HG03469 (cell line): ENCODE data around the gene FILIP1.
"Not testable (repeated sequence)": the region's sequence is repeated elsewhere in the genome, so short reads cannot be mapped to it uniquely, and the experiment has no call there.

Experiments
- ATAC-seq: cut with Tn5 transposase; IDR thresholded peaks from one replicate; pipeline ENCODE4 v1.9.1; 2021; ENCODE audit warnings: mild to moderate bottlenecking, moderate library complexity, moderate number of reproducible peaks; ENCODE audit not compliant: unreplicated experiment

The FILIP1 gene

GRCh38 chr6:75458895-75459294 is 34.7 kb downstream of the FILIP1 start:
- ATAC-seq = no peak

DNA sequence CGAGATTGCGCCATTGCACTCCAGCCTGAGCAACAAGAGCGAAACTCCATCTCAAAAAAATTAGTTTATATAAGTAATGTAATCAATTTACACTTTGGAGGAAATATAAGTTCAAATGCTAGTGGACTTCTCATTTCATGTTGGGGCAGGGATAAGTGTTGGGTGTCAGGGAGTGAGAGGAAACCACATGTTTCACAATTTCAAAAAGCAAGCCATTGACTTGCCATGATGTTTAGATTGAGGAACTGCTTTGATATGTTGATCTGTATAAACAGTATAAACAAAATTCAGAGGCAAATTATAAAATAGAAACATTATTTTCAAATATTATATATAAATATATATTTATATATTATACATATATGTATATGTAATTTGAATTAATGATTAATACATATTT is 42.7 kb downstream of the FILIP1 start:
- no peak for ATAC-seq

DNA sequence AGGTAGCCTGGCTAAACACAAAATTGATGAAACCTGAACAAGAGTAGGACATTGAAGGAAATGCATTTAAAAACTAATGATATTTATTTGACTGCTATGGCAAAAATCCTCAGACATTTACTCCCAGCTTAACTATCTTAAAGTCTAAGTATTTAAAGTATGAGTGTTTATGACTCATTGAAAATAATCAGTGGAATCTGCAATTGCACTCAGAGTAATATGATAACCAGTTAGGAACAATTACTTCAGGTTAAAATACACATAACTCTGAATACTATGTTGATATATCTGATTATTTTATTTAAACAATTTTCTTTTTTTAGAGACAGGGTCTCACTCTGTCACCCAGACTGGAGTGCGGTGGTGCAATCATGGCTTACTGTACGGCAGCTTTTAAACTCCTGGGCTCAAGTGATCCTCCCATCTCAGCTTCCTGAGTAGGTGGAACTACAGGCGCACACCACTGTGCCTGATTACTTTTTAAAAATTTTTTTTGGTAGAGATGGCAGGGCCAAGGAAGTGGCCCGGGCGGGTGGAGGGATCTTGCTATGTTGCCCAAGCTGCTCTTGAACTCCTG is 43.9 kb downstream of the FILIP1 start:
- ATAC-seq = no peak

GRCh38 chr6:75446241-75446880 is 47.2 kb downstream of the FILIP1 start:
- ATAC-seq = no peak

DNA sequence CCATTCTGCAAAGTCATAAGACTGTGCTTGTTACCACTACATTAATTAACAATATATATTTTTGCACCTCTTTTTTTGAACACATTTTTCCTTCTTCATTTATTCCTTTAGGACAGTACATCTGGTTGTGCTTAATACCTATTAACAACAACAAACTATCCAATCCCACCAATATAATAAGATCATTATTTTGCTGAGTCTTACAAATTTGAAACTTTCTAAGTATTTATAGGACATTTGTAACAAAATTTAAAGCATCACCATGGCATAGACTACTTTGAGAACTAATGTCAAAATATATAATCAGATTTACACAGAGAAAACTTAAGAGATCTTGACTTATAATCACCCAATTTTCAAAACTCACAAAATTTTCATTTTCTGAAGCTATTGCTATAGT is 47.9 kb downstream of the FILIP1 start:
- no peak for ATAC-seq

GRCh38 chr6:75444899-75445298 is 48.7 kb downstream of the FILIP1 start:
- no peak for ATAC-seq

DNA sequence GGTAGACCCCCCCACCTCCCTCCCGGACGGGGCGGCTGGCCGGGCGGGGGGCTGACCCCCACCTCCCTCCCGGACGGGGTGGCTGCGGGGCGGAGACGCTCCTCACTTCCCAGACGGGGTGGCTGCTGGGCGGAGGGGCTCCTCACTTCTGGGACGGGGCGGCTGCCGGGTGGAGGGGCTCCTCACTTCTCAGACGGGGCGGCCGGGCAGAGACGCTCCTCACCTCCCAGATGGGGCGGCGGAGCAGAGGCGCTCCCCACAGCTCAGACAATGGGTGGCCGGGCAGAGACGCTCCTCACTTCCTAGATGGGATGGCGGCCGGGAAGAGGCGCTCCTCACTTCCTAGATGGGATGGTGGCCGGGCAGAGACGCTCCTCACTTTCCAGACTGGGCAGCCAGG is 51.7 kb downstream of the FILIP1 start:
- ATAC-seq = not testable (repeated sequence)

GRCh38 chr6:75441479-75441878 is 52.1 kb downstream of the FILIP1 start:
- ATAC-seq = not testable (repeated sequence)

DNA sequence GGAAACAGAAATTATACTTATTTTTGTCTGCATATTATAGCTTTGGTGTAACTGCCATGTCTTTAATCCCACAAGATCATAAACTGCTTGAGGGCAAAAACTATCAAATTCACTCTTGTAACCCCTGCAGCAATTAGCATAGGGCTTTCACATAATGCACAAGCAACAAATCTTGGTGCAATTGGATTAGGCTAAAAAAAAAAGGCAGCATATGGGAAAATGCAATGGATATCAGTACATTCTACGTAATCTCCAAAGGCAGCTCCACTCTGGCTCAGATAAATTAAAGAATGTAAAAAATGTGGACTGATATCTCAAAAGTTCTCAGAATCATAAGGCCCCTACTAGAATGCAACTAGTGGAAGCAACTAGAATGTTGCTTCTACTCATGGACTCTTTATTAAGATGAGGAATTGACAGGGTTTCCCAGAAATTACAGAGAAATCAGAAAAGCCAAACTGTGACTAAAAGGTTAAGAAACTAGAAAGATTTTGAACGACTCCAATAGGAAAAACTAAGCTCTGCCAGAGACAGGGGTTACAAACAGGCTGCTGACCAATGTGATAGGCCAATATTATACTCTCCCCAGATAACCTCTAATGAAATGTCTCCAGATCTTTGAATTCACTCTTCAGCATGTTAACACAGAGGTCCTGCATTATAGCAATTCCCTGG is 55.0 kb downstream of the FILIP1 start:
- no peak for ATAC-seq

GRCh38 chr6:75438013-75438431 is 55.6 kb downstream of the FILIP1 start:
- ATAC-seq = no peak

DNA sequence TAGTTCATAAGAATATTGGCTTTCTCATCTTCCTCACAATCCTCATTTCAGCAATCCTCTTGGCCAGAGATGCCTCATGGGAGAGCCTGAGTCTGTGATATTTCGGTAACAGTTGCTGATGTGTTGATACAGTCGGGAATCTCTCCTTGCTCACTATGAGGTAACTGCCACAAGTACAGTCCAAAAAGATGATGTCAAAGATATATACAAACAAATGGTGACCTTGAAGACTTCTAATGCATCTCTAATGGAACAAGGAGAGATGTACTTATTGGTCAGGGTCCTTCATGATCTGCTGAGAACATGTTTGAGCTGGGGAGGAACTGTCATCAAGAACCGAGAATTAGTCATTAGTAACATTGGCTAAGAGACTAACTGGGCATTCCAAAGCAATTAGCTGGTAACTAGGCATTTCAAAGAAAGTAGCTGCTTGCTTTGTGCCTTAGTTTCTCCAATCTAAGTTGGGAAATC is 56.1 kb downstream of the FILIP1 start:
- no peak for ATAC-seq

DNA sequence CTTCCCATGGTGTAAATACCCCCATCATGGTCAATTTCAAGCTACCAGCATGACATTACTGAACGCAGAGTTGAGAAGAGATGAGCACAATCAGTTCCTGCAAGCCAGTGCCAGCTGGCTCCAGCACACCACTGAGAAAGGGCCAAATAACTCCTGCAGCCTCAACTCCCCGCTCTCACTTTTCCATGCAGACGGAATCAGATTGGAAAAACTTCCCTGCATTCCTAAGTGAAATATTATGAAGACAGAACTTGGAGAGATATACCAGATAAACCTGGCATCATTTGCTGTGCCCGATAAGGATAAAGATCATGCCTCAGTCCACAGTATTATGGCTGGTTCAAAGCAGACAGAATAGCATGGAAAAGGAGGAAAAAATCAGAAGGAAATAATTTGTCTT is 56.7 kb downstream of the FILIP1 start:
- no peak for ATAC-seq

DNA sequence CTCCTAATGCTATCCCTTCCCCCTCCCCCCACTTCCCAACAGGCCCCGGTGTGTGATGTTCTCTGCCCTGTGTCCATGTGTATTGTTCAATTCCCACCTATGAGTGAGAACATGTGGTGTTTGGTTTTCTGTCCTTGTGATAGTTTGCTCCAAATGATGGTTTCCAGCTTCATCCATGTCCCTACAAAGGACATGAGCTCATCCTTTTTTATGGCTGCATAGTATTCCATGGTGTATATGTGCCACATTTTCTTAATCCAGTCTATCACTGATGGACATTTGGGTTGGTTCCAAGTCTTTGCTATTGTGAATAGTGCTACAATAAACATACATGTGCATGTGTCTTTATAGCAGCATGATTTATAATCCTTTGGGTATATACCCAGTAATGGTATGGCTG is 60.8 kb downstream of the FILIP1 start:
- ATAC-seq = not testable (repeated sequence)

DNA sequence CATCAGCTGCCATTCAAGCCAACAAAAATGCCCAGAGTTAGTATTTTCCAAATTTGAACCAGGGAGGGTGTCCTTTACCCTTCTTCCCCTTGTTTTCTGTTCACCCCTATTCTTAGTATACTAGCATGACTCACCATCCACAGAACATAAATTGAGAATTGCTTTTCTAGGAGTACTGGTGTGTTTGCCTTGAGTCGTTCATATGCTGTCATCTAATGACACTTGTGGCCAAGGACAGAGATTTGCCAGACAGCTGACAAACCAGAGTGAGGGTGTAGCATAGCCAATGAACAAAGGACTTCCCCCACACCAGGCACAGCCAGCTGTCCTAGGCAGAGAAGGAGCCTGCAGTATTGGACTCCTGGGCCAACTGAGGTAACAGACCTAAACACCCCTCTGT is 62.2 kb downstream of the FILIP1 start:
- no peak for ATAC-seq

DNA sequence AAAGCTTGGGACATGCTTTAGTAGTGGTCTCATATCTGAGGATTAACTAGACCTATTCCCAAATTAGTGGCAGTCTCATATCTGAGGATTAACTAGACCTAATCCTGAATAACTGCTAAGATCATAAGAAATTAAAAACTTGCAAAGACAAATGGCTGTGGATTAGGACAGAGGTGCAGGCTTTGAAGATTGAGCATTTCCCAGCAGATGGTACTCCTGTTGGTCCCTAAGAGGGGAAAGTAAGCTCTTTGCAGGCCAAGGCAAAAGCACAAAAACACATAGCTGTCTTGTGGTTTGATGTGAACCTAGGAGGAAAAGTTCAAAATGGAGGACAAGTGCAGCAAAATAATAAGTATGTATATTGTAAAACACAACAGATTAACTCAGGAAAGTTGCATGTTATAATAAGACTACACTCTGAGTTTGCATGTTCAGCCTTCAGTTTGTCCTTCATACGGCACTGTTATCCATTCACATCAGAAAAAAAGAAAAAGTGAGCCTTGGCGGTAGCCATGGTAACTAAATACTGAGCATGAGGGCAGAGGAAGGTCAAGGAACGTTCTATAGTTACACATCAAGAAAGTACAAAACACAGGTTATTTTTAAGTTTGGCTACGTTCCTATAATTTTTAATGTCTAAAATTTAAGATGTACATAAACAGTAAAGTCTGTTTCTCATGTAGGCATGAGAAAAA is 62.8 kb downstream of the FILIP1 start:
- no peak for ATAC-seq

DNA sequence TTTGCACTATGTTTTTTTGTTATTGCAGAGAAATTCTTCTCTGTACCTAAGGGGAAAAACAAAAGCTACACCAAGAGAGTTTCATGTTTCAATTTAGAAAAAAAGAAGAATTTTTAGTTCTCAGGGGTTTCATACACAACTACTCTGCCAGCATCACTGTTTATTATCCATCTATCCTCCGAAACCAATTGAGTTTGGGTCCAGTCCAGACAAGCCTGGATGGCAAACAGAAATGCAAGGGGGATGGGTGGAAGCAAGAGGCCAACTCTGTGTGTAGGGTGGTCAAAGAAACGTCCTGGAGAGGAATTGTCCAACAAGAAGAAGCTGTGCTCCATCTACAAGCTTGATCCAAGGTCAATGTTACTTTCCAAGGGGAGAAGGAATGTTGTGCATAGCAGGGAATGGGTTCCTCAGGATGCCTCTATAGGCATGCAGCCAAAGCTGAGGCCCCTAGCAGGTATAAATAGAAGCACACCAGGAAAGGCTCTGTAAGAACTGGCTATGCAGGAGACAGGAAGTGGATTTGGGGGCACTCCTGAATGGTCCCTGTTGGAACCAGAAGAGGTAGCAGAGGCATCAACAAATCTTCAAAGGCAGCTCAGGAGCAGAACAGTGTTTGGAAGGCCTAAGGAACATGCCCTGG is 64.4 kb downstream of the FILIP1 start:
- no peak for ATAC-seq

DNA sequence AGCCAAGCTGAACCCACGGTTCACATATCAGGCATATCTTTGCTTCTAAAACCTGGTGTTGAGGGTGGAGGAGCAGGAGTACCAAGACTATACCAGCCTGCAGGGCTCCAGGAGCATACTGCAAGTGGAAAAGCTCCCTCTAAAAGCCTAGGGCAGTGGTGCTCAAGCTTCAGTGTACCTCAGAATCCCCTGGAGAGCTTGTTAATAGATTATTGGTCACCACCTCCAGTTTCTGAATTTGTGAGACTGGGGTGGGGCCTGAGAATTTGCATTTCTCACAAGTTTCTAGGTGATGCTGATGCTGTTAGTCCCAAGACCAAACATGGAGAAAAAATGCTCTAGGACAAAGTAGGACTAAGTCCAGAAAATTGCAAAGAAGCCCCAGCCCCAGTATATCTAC is 65.4 kb downstream of the FILIP1 start:
- ATAC-seq = no peak

- no peak for ATAC-seq
Observed at GRCh38 chr6:75427329-75427728, 66.3 kb downstream of the FILIP1 start.

- no peak for ATAC-seq
Observed at GRCh38 chr6:75424618-75425548, 68.7 kb downstream of the FILIP1 start.

DNA sequence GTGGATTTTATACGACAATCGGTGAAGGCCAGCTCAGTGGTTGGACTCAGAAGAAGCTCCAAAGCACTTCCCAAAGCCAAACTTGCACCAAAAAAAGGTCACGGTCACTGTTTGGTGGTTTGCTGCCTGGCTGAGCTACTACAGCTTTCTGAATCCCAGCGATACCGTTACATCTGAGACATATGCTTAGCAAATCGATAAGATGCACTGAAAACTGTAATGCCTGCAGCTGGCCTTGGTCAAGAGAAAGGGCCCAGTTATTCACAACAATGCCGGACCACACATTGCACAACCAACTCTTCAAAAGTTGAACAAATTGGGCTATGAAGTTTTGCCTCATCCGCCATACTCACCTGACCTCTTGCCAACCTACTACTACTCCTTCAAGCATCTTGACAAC is 70.2 kb downstream of the FILIP1 start:
- no peak for ATAC-seq
